SK-N-MC (cell line): ENCODE measurements around the gene LMAN1.
A peak's percentile ranks its signal among the peaks of the same experiment; 100 is the strongest.

Experiments
- DNase-seq: peaks from one replicate; pipeline ENCODE4 v3.0.0-alpha.2; 2011; ENCODE audit warnings: low read depth, low spot score
- H3K27ac ChIP-seq: fragments of 200-600 bp; sonication (generic); 2 replicates; pipeline ENCODE4 v1.5.1; 2016; ENCODE audit warnings: mixed run types
- H3K36me3 ChIP-seq: fragments of 200-600 bp; sonication (generic); 2 replicates; pipeline ENCODE4 v1.6.1; 2017; ENCODE audit warnings: antibody characterized with exemption, low read length, mixed read lengths; ENCODE audit not compliant: insufficient read depth
- H3K4me3 ChIP-seq: fragments of 200-600 bp; sonication (generic); 2 replicates; pipeline ENCODE4 v1.5.1; 2016
- H3K9ac ChIP-seq: fragments of 200-600 bp; sonication (generic); 2 replicates; pipeline ENCODE4 v1.8.0; 2017; ENCODE audit warnings: mixed run types, mixed read lengths; ENCODE audit not compliant: insufficient read length
- H3K9me3 ChIP-seq: fragments of 200-600 bp; sonication (generic); 2 replicates; pipeline ENCODE4 v1.6.1; 2017; ENCODE audit warnings: low read depth, mild to moderate bottlenecking, antibody characterized with exemption, low read length, moderate library complexity, mixed read lengths
- EZH2 ChIP-seq: fragments of 200-600 bp; sonication (generic); IDR thresholded peaks from one replicate; pipeline ENCODE4 v1.6.1; 2017; ENCODE audit warnings: antibody characterized with exemption
- FOXP2 ChIP-seq: optimal IDR thresholded peaks from 2 replicates; pipeline ENCODE3; 2011; ENCODE audit warnings: mild to moderate bottlenecking, moderate library complexity; ENCODE audit not compliant: insufficient read depth; ENCODE audit errors: extremely low read length, control extremely low read depth
- POLR2AphosphoS5 ChIP-seq: IDR thresholded peaks from 2 replicates; pipeline ENCODE4 v1.6.1; 2012; ENCODE audit warnings: mild to moderate bottlenecking, low read depth, low read length, borderline replicate concordance

LMAN1 gene

DNA sequence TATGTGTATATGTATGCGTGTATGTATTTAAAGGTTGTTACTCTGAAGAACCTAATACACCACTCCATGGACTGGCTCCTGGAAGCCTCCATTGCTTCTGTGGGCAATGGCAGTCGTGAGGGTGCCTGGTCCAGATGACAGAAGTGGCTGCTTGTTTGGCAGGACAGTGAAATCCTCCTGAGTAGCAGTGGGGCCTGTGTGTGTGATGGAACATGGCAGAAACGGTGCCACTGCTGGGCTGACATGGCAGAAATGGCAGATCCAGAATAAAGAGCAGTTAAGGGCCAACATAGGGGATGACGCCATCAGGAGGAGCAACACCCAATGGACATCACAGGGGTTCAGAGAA is 34.5 kb downstream of the LMAN1 start:
- no peak overlapping the region for H3K4me3 ChIP-seq
- no peaks in the 10 kb centered on the region for H3K9me3 ChIP-seq
- H3K27ac ChIP-seq = no peak overlapping the region
- peaks cover 35% of the 10 kb centered on the region for H3K36me3 ChIP-seq
- DNase-seq = no peak
- H3K9ac ChIP-seq = no peak overlapping the region
- TF ChIP-seq FOXP2 = no peak
- TF ChIP-seq EZH2 = no peak
- TF ChIP-seq POLR2AphosphoS5 = no peak

- no peak overlapping the region for H3K4me3 ChIP-seq
- H3K36me3 ChIP-seq = peaks cover 30% of the 10 kb centered on the region
- H3K9me3 ChIP-seq = no peaks in the 10 kb centered on the region
- H3K27ac ChIP-seq = no peak overlapping the region
- no peak for TF ChIP-seq EZH2
- no peak for TF ChIP-seq FOXP2
- TF ChIP-seq POLR2AphosphoS5 = no peak
- DNase-seq = no peak
- H3K9ac ChIP-seq = no peak overlapping the region
These were observed 35.0 kb downstream of the LMAN1 start for GRCh38 chr18:59323931-59324622.

GRCh38 chr18:59318460-59319050 is 40.5 kb downstream of the LMAN1 start, which contains the start of gene CPLX4:
Gene CPLX4, minus strand, starts transcription at chr18:59318649. Its CDS starts 187 bp downstream, at chr18:59318462.
- H3K4me3 ChIP-seq = no peak within 1 kb of the TSS
- no peak for DNase-seq
- no peaks in the 10 kb centered on the region for H3K9me3 ChIP-seq
- no peak within 1 kb of the TSS for H3K27ac ChIP-seq
- no peak within 1 kb of the TSS for H3K9ac ChIP-seq
- TF ChIP-seq EZH2 (no peak), FOXP2 (no peak), POLR2AphosphoS5 (no peak)
- no peaks in the 10 kb centered on the region for H3K36me3 ChIP-seq

- Histone ChIP-seq H3K9ac (no peak overlapping the region), H3K4me3 (no peak overlapping the region), H3K36me3 (no peaks in the 10 kb centered on the region), H3K27ac (no peak overlapping the region), H3K9me3 (no peaks in the 10 kb centered on the region)
- DNase-seq = no peak
- TF ChIP-seq FOXP2 = no peak
- TF ChIP-seq EZH2 = no peak
- TF ChIP-seq POLR2AphosphoS5 = no peak
These were observed 47.4 kb downstream of the LMAN1 start for GRCh38 chr18:59311631-59312030.

DNA sequence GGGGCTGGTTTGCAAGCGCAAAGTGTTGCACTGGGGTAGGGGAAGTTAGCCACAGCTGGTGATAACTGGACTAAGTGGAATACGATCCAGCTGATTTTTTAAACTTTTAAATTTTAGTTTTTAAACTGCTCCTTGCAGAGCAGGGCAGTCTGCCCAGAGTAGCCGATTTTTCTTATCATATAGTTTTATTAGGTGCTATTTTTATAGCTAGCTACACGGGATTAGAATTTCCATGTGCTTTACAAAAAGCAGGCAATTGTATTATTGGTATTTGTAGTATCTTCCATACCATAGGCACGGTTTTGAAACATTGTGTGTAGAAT is 50.2 kb downstream of the LMAN1 start:
- Histone ChIP-seq H3K4me3 (peak overlapping the region; percentile 61), H3K9ac (no peak overlapping the region)
- no peak for DNase-seq

DNA sequence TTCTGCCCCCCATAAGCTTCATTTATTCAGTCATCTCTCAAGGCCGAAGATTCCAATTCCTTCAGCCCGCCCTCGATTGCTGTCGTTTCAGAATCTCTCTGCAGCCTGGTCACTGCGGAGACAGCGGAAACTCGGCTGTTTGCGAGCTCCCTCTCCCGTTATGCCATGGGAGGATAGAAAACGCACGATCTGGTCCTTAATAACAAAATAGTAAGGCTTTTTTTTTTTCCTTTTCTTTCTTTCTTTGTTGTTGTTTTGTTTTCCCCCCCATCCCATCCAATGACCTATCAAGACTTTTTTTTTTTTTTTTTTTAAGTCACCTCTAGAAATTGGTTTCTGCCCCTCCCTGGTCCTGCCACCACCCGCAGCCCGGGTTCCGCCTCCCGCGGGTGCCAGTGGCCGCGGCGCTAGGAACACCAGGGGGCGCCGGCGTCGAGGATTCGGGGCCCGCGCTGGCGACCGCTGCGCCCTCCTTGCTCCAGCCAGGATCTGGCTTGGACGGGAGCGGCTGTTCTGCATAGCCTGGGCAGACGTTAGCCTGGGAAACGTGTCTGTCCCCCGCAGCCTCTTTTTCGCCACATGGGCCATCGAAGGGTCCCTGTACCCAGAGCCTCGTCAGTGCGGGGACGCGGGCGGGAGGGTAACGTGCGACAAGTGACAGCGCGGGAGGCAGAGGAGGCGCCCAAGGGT is 50.7 kb downstream of the LMAN1 start:
- H3K4me3 ChIP-seq = peak overlapping the region; percentile 61
- DNase-seq = no peak
- TF ChIP-seq EZH2 = no peak
- no peak for TF ChIP-seq FOXP2
- TF ChIP-seq POLR2AphosphoS5 = no peak
- H3K27ac ChIP-seq = no peak overlapping the region
- H3K9me3 ChIP-seq = no peaks in the 10 kb centered on the region
- H3K36me3 ChIP-seq = no peaks in the 10 kb centered on the region
- no peak overlapping the region for H3K9ac ChIP-seq

More for the DNA sequence above, 50.2 kb downstream of the LMAN1 start:
- no peak for TF ChIP-seq POLR2AphosphoS5
- TF ChIP-seq FOXP2 = no peak
- TF ChIP-seq EZH2 = no peak
- no peak overlapping the region for H3K27ac ChIP-seq
- H3K36me3 ChIP-seq = no peaks in the 10 kb centered on the region
- H3K9me3 ChIP-seq = no peaks in the 10 kb centered on the region

GRCh38 chr18:59306640-59307039 is 52.4 kb downstream of the LMAN1 start:
- no peak for DNase-seq
- Histone ChIP-seq H3K9me3 (no peaks in the 10 kb centered on the region), H3K4me3 (no peak overlapping the region), H3K9ac (no peak overlapping the region), H3K27ac (no peak overlapping the region), H3K36me3 (no peaks in the 10 kb centered on the region)
- TF ChIP-seq FOXP2 (no peak), EZH2 (no peak), POLR2AphosphoS5 (no peak)

GRCh38 chr18:59305295-59305694 is 53.8 kb downstream of the LMAN1 start:
- H3K27ac ChIP-seq = no peak overlapping the region

More at GRCh38 chr18:59305295-59305694, 53.8 kb downstream of the LMAN1 start:
- H3K36me3 ChIP-seq = no peaks in the 10 kb centered on the region
- H3K9ac ChIP-seq = no peak overlapping the region
- TF ChIP-seq FOXP2 = no peak
- TF ChIP-seq POLR2AphosphoS5 = no peak
- no peak for TF ChIP-seq EZH2
- H3K9me3 ChIP-seq = no peaks in the 10 kb centered on the region
- no peak for DNase-seq
- H3K4me3 ChIP-seq = no peak overlapping the region
